WTC11 (cell line): Measurements from ENCODE around the gene BRD1.

Source experiments
- FOXP4 ChIP-seq: sonication (generic); formaldehyde crosslinking; IDR thresholded peaks from 2 replicates; pipeline ENCODE4 v1.8.0; 2022; ENCODE audit warnings: mild to moderate bottlenecking, missing genetic modification reagents
- NR1H2 ChIP-seq: sonication (generic); formaldehyde crosslinking; IDR thresholded peaks from 2 replicates; pipeline ENCODE4 v1.9.0; 2021; ENCODE audit warnings: mild to moderate bottlenecking, moderate library complexity, missing genetic modification reagents

GRCh38 chr22:49767355-49768062 is 60.2 kb downstream of the BRD1 start:
- TF ChIP-seq NR1H2 (no peak), FOXP4 (no peak)
